GM23338 (cell line): ENCODE results near the gene ADSL. TPM values are rescaled to one million over a fixed set of nuclear protein-coding genes. Genes with fewer than 3 reads are reported as not detected.

Experiments used
- ATAC-seq: fragments of 200-7000 bp; cut with Tn5 transposase; 3 replicates; pipeline ENCODE4 v1.9.1; 2020
- DNase-seq: peaks from one replicate; pipeline ENCODE4 v3.0.0-alpha.2; 2015; ENCODE audit warnings: low spot score
- H2AFZ ChIP-seq: fragments of 200-600 bp; sonication (generic); 2 replicates; pipeline ENCODE4 v1.8.0; 2016; ENCODE audit warnings: antibody characterized with exemption, mild to moderate bottlenecking, moderate library complexity
- H3F3A ChIP-seq: fragments of 200-600 bp; sonication (generic); replicated peaks from 2 replicates; pipeline ENCODE4 v1.8.0; 2017; ENCODE audit warnings: antibody characterized with exemption, mixed run types, low read depth
- H3K27ac ChIP-seq: fragments of 200-600 bp; sonication (generic); 2 replicates; pipeline ENCODE4 v1.6.1; 2016; ENCODE audit warnings: low read depth
- H3K27me3 ChIP-seq: fragments of 200-600 bp; sonication (generic); 2 replicates; pipeline ENCODE4 v1.8.0; 2016; ENCODE audit warnings: mild to moderate bottlenecking, mixed run types, moderate library complexity; ENCODE audit not compliant: insufficient read depth
- H3K36me3 ChIP-seq: fragments of 200-600 bp; sonication (generic); 2 replicates; pipeline ENCODE4 v1.8.0; 2016; ENCODE audit warnings: mild to moderate bottlenecking; ENCODE audit not compliant: insufficient read depth
- H3K4me1 ChIP-seq: fragments of 200-600 bp; sonication (generic); 2 replicates; pipeline ENCODE4 v1.8.0; 2016; ENCODE audit warnings: mild to moderate bottlenecking, moderate library complexity; ENCODE audit not compliant: insufficient read depth
- H3K4me2 ChIP-seq: fragments of 200-600 bp; sonication (generic); 2 replicates; pipeline ENCODE4 v1.7.1; 2017; ENCODE audit warnings: mixed run types
- H3K4me3 ChIP-seq: fragments of 200-600 bp; sonication (generic); 2 replicates; pipeline ENCODE4 v1.6.1; 2016; ENCODE audit warnings: mixed run types
- H3K79me2 ChIP-seq: fragments of 200-600 bp; sonication (generic); replicated peaks from 2 replicates; pipeline ENCODE4 v1.8.0; 2017; ENCODE audit warnings: mild to moderate bottlenecking; ENCODE audit not compliant: insufficient read depth
- H3K9me2 ChIP-seq: fragments of 200-600 bp; sonication (generic); 2 replicates; pipeline ENCODE4 v1.8.0; 2017; ENCODE audit not compliant: insufficient read depth
- H4K20me1 ChIP-seq: fragments of 200-600 bp; sonication (generic); replicated peaks from 2 replicates; pipeline ENCODE4 v1.8.0; 2017; ENCODE audit warnings: mild to moderate bottlenecking; ENCODE audit not compliant: insufficient read depth
- H3K27ac Mint-ChIP-seq: 2 replicates; pipeline ENCODE4 v1.8.0; 2020; ENCODE audit warnings: inconsistent platforms, mild to moderate bottlenecking, moderate library complexity, mixed read lengths
- H3K27me3 Mint-ChIP-seq: 3 replicates; pipeline ENCODE4 v1.8.0; 2022; ENCODE audit warnings: low read depth, mild to moderate bottlenecking, moderate library complexity, mixed read lengths, inconsistent platforms; ENCODE audit not compliant: insufficient read depth, poor library complexity
- H3K36me3 Mint-ChIP-seq: 3 replicates; pipeline ENCODE4 v1.8.0; 2021; ENCODE audit warnings: low read depth, mild to moderate bottlenecking, inconsistent platforms, moderate library complexity, mixed read lengths
- H3K4me1 Mint-ChIP-seq: 3 replicates; pipeline ENCODE4 v1.8.0; 2020; ENCODE audit warnings: mild to moderate bottlenecking, inconsistent platforms, mixed read lengths
- H3K4me3 Mint-ChIP-seq: 3 replicates; pipeline ENCODE4 v1.8.0; 2021; ENCODE audit warnings: moderate library complexity, mild to moderate bottlenecking, inconsistent platforms, mixed read lengths
- H3K9me3 Mint-ChIP-seq: 3 replicates; pipeline ENCODE4 v1.8.0; 2020; ENCODE audit warnings: moderate library complexity, mild to moderate bottlenecking, inconsistent platforms, mixed read lengths
- JUNB ChIP-seq: IDR thresholded peaks from one replicate; pipeline ENCODE4 v1.6.1; 2016; ENCODE audit warnings: antibody characterized with exemption; ENCODE audit not compliant: unreplicated experiment
- NANOG ChIP-seq: IDR thresholded peaks from 2 replicates; pipeline ENCODE4 v1.6.1; 2016; ENCODE audit warnings: antibody characterized with exemption, borderline replicate concordance
- POLR2AphosphoS5 ChIP-seq: IDR thresholded peaks from 2 replicates; pipeline ENCODE4 v1.6.1; 2016; ENCODE audit warnings: antibody characterized with exemption, low read depth
- REST ChIP-seq: IDR thresholded peaks from one replicate; pipeline ENCODE4 v1.6.1; 2018; ENCODE audit warnings: antibody characterized with exemption; ENCODE audit not compliant: unreplicated experiment
- STAT1 ChIP-seq: IDR thresholded peaks from one replicate; pipeline ENCODE4 v1.6.1; 2016; ENCODE audit warnings: antibody characterized with exemption; ENCODE audit not compliant: unreplicated experiment
- ZNF114 ChIP-seq: fragments of 250-450 bp; sonication (Bioruptor Pico); IDR thresholded peaks from 2 replicates; pipeline ENCODE4 v1.5.0; 2020; ENCODE audit warnings: mild to moderate bottlenecking, moderate library complexity
- polyA plus RNA-seq: library from polyadenylated mRNA; unstranded; fragments of >200 nt; fragmentation: Nextera tagmentation; extraction: Ambion mirVana; gene quantifications from 2 replicates; pipeline ENCODE4 v1.2.1, GENCODE V29; 2016
- total RNA-seq: library from RNA; depleted of rRNA; stranded (reverse); fragments of >200 nt; shearing (Covaris generic); gene quantifications from 2 replicates; pipeline ENCODE4 v1.2.3, GENCODE V29; 2014
- TF ChIP-seq, protein P1 (sequence below): IDR thresholded peaks from 2 replicates; pipeline ENCODE4 v1.6.1; 2016; ENCODE audit warnings: antibody characterized with exemption
- TF ChIP-seq, protein P2 (sequence below), 2 experiments: fragments of 200-600 bp in 1 of 2; sonication (generic) in 1 of 2; conservative IDR thresholded peaks; 2 replicates each; pipeline versions ENCODE4 v1.5.1 to v1.6.1; 2016 to 2017; ENCODE audit warnings: antibody characterized with exemption in 2 of 2, low read depth in 2 of 2, mild to moderate bottlenecking in 2 of 2, moderate library complexity in 1 of 2

The ADSL gene
- total and polyA plus RNA-seq, 2 experiments from 2014 or later, result 120 to 232 TPM

DNA sequence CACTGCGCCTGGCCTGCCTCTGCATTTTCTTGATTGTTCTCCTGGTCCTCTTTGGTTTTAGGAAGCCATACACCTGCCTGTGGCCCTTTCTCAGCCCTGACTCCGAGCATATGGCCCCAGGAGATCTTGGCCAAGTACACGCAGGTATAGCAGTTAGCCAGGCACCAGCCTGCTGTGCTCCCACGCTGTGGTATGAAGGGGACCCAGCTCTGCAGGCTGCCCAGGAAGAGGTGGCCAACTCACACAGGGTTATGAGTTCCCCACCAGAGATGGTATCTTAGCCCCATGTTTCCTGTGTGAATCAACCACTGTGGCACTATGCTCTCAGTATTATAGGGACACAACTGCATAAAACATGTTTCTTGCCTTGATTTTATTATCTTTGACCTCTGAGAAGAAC, 55.2 kb downstream of the ADSL start:
- no peak overlapping the region for H3K4me3 Mint-ChIP-seq
- peaks cover 14% of the 10 kb centered on the region for H3K4me1 Mint-ChIP-seq

More for the DNA sequence above, 55.2 kb downstream of the ADSL start:
- DNase-seq, result no peak
- no peaks in the 10 kb centered on the region; the same call in 2 of the 3 replicates for H3K9me3 Mint-ChIP-seq
- no peak for ATAC-seq
- H3K36me3 Mint-ChIP-seq, result peaks cover 21% of the 10 kb centered on the region
- H3K27me3 ChIP-seq, result no peaks in the 10 kb centered on the region
- H3F3A ChIP-seq, result no peaks in the 10 kb centered on the region
- no peak overlapping the region for H3K4me3 ChIP-seq
- H4K20me1 ChIP-seq, result no peaks in the 10 kb centered on the region
- H3K4me1 ChIP-seq, result no peaks in the 10 kb centered on the region
- H3K79me2 ChIP-seq, result no peaks in the 10 kb centered on the region
- no peak overlapping the region for H3K4me2 ChIP-seq
- no peak overlapping the region for H3K27ac Mint-ChIP-seq
- peaks cover 10% of the 10 kb centered on the region for H3K27me3 Mint-ChIP-seq
- no peaks in the 10 kb centered on the region; the same call in 1 of the 2 replicates for H3K36me3 ChIP-seq
- H3K27ac ChIP-seq, result no peak overlapping the region
- no peak for TF ChIP-seq REST
- TF ChIP-seq ZNF114 (CRISPR knock-in tag), result no peak
- TF ChIP-seq POLR2AphosphoS5, result no peak
- no peak for TF ChIP-seq NANOG
- TF ChIP-seq, protein P1, sequence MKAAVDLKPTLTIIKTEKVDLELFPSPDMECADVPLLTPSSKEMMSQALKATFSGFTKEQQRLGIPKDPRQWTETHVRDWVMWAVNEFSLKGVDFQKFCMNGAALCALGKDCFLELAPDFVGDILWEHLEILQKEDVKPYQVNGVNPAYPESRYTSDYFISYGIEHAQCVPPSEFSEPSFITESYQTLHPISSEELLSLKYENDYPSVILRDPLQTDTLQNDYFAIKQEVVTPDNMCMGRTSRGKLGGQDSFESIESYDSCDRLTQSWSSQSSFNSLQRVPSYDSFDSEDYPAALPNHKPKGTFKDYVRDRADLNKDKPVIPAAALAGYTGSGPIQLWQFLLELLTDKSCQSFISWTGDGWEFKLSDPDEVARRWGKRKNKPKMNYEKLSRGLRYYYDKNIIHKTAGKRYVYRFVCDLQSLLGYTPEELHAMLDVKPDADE, result no peak
- TF ChIP-seq, protein P2, sequence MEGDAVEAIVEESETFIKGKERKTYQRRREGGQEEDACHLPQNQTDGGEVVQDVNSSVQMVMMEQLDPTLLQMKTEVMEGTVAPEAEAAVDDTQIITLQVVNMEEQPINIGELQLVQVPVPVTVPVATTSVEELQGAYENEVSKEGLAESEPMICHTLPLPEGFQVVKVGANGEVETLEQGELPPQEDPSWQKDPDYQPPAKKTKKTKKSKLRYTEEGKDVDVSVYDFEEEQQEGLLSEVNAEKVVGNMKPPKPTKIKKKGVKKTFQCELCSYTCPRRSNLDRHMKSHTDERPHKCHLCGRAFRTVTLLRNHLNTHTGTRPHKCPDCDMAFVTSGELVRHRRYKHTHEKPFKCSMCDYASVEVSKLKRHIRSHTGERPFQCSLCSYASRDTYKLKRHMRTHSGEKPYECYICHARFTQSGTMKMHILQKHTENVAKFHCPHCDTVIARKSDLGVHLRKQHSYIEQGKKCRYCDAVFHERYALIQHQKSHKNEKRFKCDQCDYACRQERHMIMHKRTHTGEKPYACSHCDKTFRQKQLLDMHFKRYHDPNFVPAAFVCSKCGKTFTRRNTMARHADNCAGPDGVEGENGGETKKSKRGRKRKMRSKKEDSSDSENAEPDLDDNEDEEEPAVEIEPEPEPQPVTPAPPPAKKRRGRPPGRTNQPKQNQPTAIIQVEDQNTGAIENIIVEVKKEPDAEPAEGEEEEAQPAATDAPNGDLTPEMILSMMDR (conservative IDR thresholded peaks at IDR 0.05; ENCODE audit: low read depth in 2 of 2), result no peak
- no peak for TF ChIP-seq JUNB
- no peak for TF ChIP-seq STAT1
- no peaks in the 10 kb centered on the region for H3K9me2 ChIP-seq
- no peak overlapping the region for H2AFZ ChIP-seq
